ENCODE measurements around the gene VWA1.

VWA1 gene

GRCh38 chr1:1435106-1435903 is at the start of gene VWA1:
TSS of gene VWA1 (plus strand) at chr1:1435690. CDS start at chr1:1435749, 59 bp downstream.
- H3K4me2 ChIP-seq, result peak within 1 kb of the TSS; percentile 90 to 100 (median 99)
- TF ChIP-seq Cebpa-rat (IDR thresholded peaks at IDR 0.05), result no peak

GRCh38 chr1:1385931-1386330 is 49.6 kb upstream of the VWA1 start:
- H3K9me3 ChIP-seq (replicated peaks in 1 of 11), result peaks cover 0 to 5% (median 0%) of the 10 kb centered on the region in 11 experiments; a peak in 2 of 22 replicates
- no peak overlapping the region for H3K27ac ChIP-seq
- H3K36me3 ChIP-seq, result peaks cover 81 to 100% (median 89%) of the 10 kb centered on the region in 11 experiments
- no peak overlapping the region for H3K9ac ChIP-seq
- no peak for TF ChIP-seq Cebpa-rat (IDR thresholded peaks at IDR 0.05)
- H3K27me3 ChIP-seq, result no peaks in the 10 kb centered on the region
- H3K4me1 ChIP-seq, result peaks cover 0 to 25% (median 12%) of the 10 kb centered on the region in 10 experiments; a peak in 14 of 20 replicates
- H4K20me1 ChIP-seq, result peaks cover 1 to 98% (median 60%) of the 10 kb centered on the region in 11 experiments; a peak in 19 of 22 replicates
- no peak overlapping the region for H3K4me2 ChIP-seq
- no peak overlapping the region for H3K4me3 ChIP-seq

More at GRCh38 chr1:1435106-1435903, at the start of gene VWA1:
- H3K27me3 ChIP-seq, result no peaks in the 10 kb centered on the region; a peak in 2 of 22 replicates
- peaks cover 0 to 46% (median 28%) of the 10 kb centered on the region in 11 experiments; a peak in 16 of 22 replicates for H4K20me1 ChIP-seq
- peak within 1 kb of the TSS; percentile 57 to 70 (median 62) for H3K4me3 ChIP-seq
- peak within 1 kb of the TSS; percentile 55 to 79 (median 72); a peak in 21 of 22 replicates for H3K9ac ChIP-seq
- peaks cover 85 to 97% (median 97%) of the 10 kb centered on the region in 10 experiments for H3K4me1 ChIP-seq
- peaks cover 0 to 4% (median 0%) of the 10 kb centered on the region in 11 experiments; a peak in 1 of 22 replicates for H3K36me3 ChIP-seq
- H3K27ac ChIP-seq, result peak within 1 kb of the TSS; percentile 63 to 78 (median 69); a peak in 19 of 22 replicates
- no peaks in the 10 kb centered on the region for H3K9me3 ChIP-seq (replicated peaks in 1 of 11)

GRCh38 chr1:1387098-1388077 is 48.1 kb upstream of the VWA1 start:
- Histone ChIP-seq H4K20me1 (peaks cover 12 to 98% (median 61%) of the 10 kb centered on the region in 11 experiments; a peak in 19 of 22 replicates), H3K9me3 (replicated peaks in 1 of 11) (peaks cover 0 to 5% (median 0%) of the 10 kb centered on the region in 11 experiments; a peak in 2 of 22 replicates), H3K27me3 (no peaks in the 10 kb centered on the region), H3K4me1 (peaks cover 0 to 29% (median 18%) of the 10 kb centered on the region in 10 experiments; a peak in 14 of 20 replicates), H3K27ac (no peak overlapping the region), H3K36me3 (peaks cover 81 to 100% (median 91%) of the 10 kb centered on the region in 11 experiments), H3K4me2 (no peak overlapping the region), H3K4me3 (no peak overlapping the region), H3K9ac (no peak overlapping the region)
- TF ChIP-seq Cebpa-rat (IDR thresholded peaks at IDR 0.05), result no peak

- Histone ChIP-seq H3K36me3 (peaks cover 87 to 100% (median 98%) of the 10 kb centered on the region in 11 experiments), H3K9ac (no peak overlapping the region), H3K27me3 (no peaks in the 10 kb centered on the region), H4K20me1 (peaks cover 18 to 98% (median 61%) of the 10 kb centered on the region in 11 experiments; a peak in 20 of 22 replicates), H3K27ac (no peak overlapping the region), H3K4me2 (no peak overlapping the region), H3K4me1 (peaks cover 0 to 29% (median 18%) of the 10 kb centered on the region in 10 experiments; a peak in 14 of 20 replicates), H3K4me3 (no peak overlapping the region), H3K9me3 (replicated peaks in 1 of 11) (peaks cover 0 to 5% (median 0%) of the 10 kb centered on the region in 11 experiments; a peak in 2 of 22 replicates)
- no peak for TF ChIP-seq Cebpa-rat (IDR thresholded peaks at IDR 0.05)
Measured at GRCh38 chr1:1388078-1388472, 47.4 kb upstream of the VWA1 start.

- H3K4me3 ChIP-seq, result no peak overlapping the region
- H3K9me3 ChIP-seq (replicated peaks in 1 of 11), result peaks cover 0 to 5% (median 0%) of the 10 kb centered on the region in 11 experiments; a peak in 2 of 22 replicates
- H4K20me1 ChIP-seq, result peaks cover 26 to 98% (median 71%) of the 10 kb centered on the region in 11 experiments; a peak in 20 of 22 replicates
- no peak overlapping the region for H3K27ac ChIP-seq
- TF ChIP-seq Cebpa-rat (IDR thresholded peaks at IDR 0.05), result no peak
- H3K27me3 ChIP-seq, result no peaks in the 10 kb centered on the region
- H3K4me2 ChIP-seq, result peak overlapping the region in 2 of 11 experiments; percentile 13 to 55; a peak in 3 of 22 replicates
- H3K4me1 ChIP-seq, result peaks cover 0 to 26% (median 14%) of the 10 kb centered on the region in 10 experiments; a peak in 14 of 20 replicates
- no peak overlapping the region; a peak in 2 of 22 replicates for H3K9ac ChIP-seq
- H3K36me3 ChIP-seq, result peaks cover 100% of the 10 kb centered on the region in 11 experiments
Measured at GRCh38 chr1:1390675-1391074, 44.8 kb upstream of the VWA1 start.

- Histone ChIP-seq H3K27me3 (no peaks in the 10 kb centered on the region), H3K4me2 (peak overlapping the region in 1 of 11 experiments; percentile 13; a peak in 2 of 22 replicates), H3K9me3 (replicated peaks in 1 of 11) (peaks cover 0 to 5% (median 0%) of the 10 kb centered on the region in 11 experiments; a peak in 2 of 22 replicates), H3K4me3 (no peak overlapping the region), H3K9ac (0 out of 22 replicates have a peak overlapping the region, but pooled peaks of 1 of the 11 experiments have one; percentile 15), H4K20me1 (peaks cover 29 to 98% (median 70%) of the 10 kb centered on the region in 11 experiments; a peak in 20 of 22 replicates), H3K4me1 (peaks cover 0 to 32% (median 16%) of the 10 kb centered on the region in 10 experiments; a peak in 14 of 20 replicates), H3K27ac (no peak overlapping the region), H3K36me3 (peaks cover 100% of the 10 kb centered on the region in 11 experiments)
- TF ChIP-seq Cebpa-rat (IDR thresholded peaks at IDR 0.05), result no peak
Measured at GRCh38 chr1:1391225-1391624, 44.3 kb upstream of the VWA1 start.

- Histone ChIP-seq H3K36me3 (peaks cover 95 to 100% (median 100%) of the 10 kb centered on the region in 11 experiments), H3K27me3 (no peaks in the 10 kb centered on the region)
Measured at GRCh38 chr1:1393014-1393413, 42.5 kb upstream of the VWA1 start.

GRCh38 chr1:1393428-1393827 is 42.1 kb upstream of the VWA1 start:
- Histone ChIP-seq H3K27ac (no peak overlapping the region), H3K36me3 (peaks cover 93 to 100% (median 98%) of the 10 kb centered on the region in 11 experiments), H3K4me1 (peaks cover 15 to 51% (median 31%) of the 10 kb centered on the region in 10 experiments), H3K4me3 (no peak overlapping the region), H3K27me3 (no peaks in the 10 kb centered on the region), H3K9me3 (replicated peaks in 1 of 11) (peaks cover 0 to 5% (median 0%) of the 10 kb centered on the region in 11 experiments; a peak in 2 of 22 replicates), H3K9ac (peak overlapping the region in 2 of 11 experiments; percentile 0 to 25; a peak in 1 of 22 replicates), H3K4me2 (no peak overlapping the region), H4K20me1 (peaks cover 29 to 91% (median 57%) of the 10 kb centered on the region in 11 experiments; a peak in 20 of 22 replicates)
- TF ChIP-seq Cebpa-rat (IDR thresholded peaks at IDR 0.05), result no peak

More at GRCh38 chr1:1393014-1393413, 42.5 kb upstream of the VWA1 start:
- Histone ChIP-seq H3K27ac (no peak overlapping the region), H4K20me1 (peaks cover 29 to 89% (median 57%) of the 10 kb centered on the region in 11 experiments; a peak in 20 of 22 replicates), H3K4me2 (no peak overlapping the region), H3K4me1 (peaks cover 12 to 49% (median 28%) of the 10 kb centered on the region in 10 experiments), H3K9ac (peak overlapping the region in 3 of 11 experiments; percentile 0 to 25 (median 0); a peak in 1 of 22 replicates), H3K9me3 (replicated peaks in 1 of 11) (peaks cover 0 to 5% (median 0%) of the 10 kb centered on the region in 11 experiments; a peak in 2 of 22 replicates), H3K4me3 (no peak overlapping the region)
- TF ChIP-seq Cebpa-rat (IDR thresholded peaks at IDR 0.05), result no peak
